ENCODE measurements around the gene CSTPP1. TPM values are rescaled to one million over a fixed set of nuclear protein-coding genes. Genes with fewer than 3 reads are reported as not detected.

Gene CSTPP1
- total RNA-seq, result 25.9 and 29.6 TPM in 2 replicates
- 38.2 and 43.1 TPM in 2 replicates for polyA plus RNA-seq
- 31.1 and 35.2 TPM in 2 replicates for polyA plus RNA-seq (2011; cell fraction: cytosol; rRNA removed)
- 29.5 and 33.9 TPM in 2 replicates for polyA plus RNA-seq (2011; cell fraction: nucleus; rRNA removed)
- 26.3 and 29.7 TPM in 2 replicates for polyA plus RNA-seq (2012)
- 42.3 and 47.9 TPM in 2 replicates for polyA minus RNA-seq
- polyA minus RNA-seq (2011; cell fraction: cytosol; rRNA and poly(A)+ RNA removed), result 51.9 TPM
- polyA minus RNA-seq (2011; cell fraction: nucleus; rRNA and poly(A)+ RNA removed), result 41.2 and 59.1 TPM in 2 replicates
- percentile 69 among the genes with signal in this experiment for Bru-seq, nascent RNA
- BruChase-seq, experiment 1, labeled RNA remaining after a 6-hour chase, result percentile 61 among the genes with signal in this experiment
- BruChase-seq, experiment 2, labeled RNA remaining after a 2-hour chase, result percentile 70 among the genes with signal in this experiment
- long read RNA-seq, transcript C11orf49-207 (8 exons, 1,527 nt), result minor isoform, 10 of 151 reads
- long read RNA-seq, transcript C11orf49-223 (1 exons, 2,141 nt), result minor isoform, 27 of 151 reads
- long read RNA-seq, transcript C11orf49-204 (8 exons, 1,916 nt), result minor isoform, 6 of 151 reads
- long read RNA-seq, transcript C11orf49-201 (9 exons, 1,645 nt), result major isoform, 54 of 151 reads
- long read RNA-seq, partial matches to known transcripts, result 17 of 151 reads
- long read RNA-seq, other reads (novel, unspliced or antisense), result 30 of 151 reads

- Histone ChIP-seq H3K9ac (replicated peaks; ENCODE audit: extremely low read depth, insufficient read depth, low read length) (peak within 1 kb of the TSS; percentile 38), H3K27ac (ENCODE audit: insufficient read depth, low read depth, low read length) (no peak within 1 kb of the TSS), H4K20me1 (replicated peaks; ENCODE audit: control insufficient read depth, extremely low read depth, insufficient read depth, low read length) (no peaks in the 10 kb centered on the region), H3K4me2 (ENCODE audit: insufficient read depth, low read length) (peak within 1 kb of the TSS; percentile 81), H3K9me1 (replicated peaks; ENCODE audit: control insufficient read depth, extremely low read depth, insufficient read depth, low read length) (no peaks in the 10 kb centered on the region), H3K9me3 (replicated peaks; ENCODE audit: control insufficient read depth, insufficient read depth, low read length) (no peaks in the 10 kb centered on the region), H3K27me3 (ENCODE audit: control insufficient read depth in 2 of 2, insufficient read depth in 2 of 2, low read length in 2 of 2) (peaks cover 0 to 2% of the 10 kb centered on the region in 2 experiments), H3K4me3 (replicated peaks in 1 of 3; ENCODE audit: insufficient read depth in 1 of 3, low read depth in 1 of 3, low read length in 3 of 3) (peak within 1 kb of the TSS; percentile 30 to 80 (median 75)), H2AFZ (ENCODE audit: low read depth, low read length) (peak within 1 kb of the TSS; percentile 89), H3K36me3 (ENCODE audit: control insufficient read depth in 2 of 2, extremely low read depth in 1 of 2, insufficient read depth in 2 of 2, low read length in 2 of 2) (no peaks in the 10 kb centered on the region), H3K79me2 (ENCODE audit: control insufficient read depth, insufficient read depth, low read length) (no peaks in the 10 kb centered on the region), H3K4me1 (ENCODE audit: control insufficient read depth, extremely low read depth, insufficient read depth, low read length) (peaks cover 4% of the 10 kb centered on the region)
- TF ChIP-seq MYC (IDR thresholded peaks at IDR 0.05; ENCODE audit: low read depth, low read length) (peak; percentile 23), JUN (IDR thresholded peaks at IDR 0.05; ENCODE audit: borderline replicate concordance, insufficient read depth, insufficient read length, low read depth) (no peak), EZH2 (IDR thresholded peaks at IDR 0.05; ENCODE audit: borderline replicate concordance, low read depth, low read length, severe bottlenecking) (no peak), MAX (IDR thresholded peaks at IDR 0.05; ENCODE audit: insufficient read depth, insufficient read length) (no peak), POLR2AphosphoS5 (IDR thresholded peaks at IDR 0.05; ENCODE audit: insufficient read depth, low read depth, low read length) (peak; percentile 77), POLR2A (IDR thresholded peaks at IDR 0.05; ENCODE audit: low read depth, low read length) (peak; percentile 58)
- ChIA-PET POLR2A (interaction anchor here (0.7 kb wide), 1 partner anchor 17 kb away, joined by 3 read pairs; no protein-coding TSS in a partner anchor), CTCF (interaction anchor here (0.5 to 1.5 kb wide), 9 partner anchors 9 to 225 kb away, joined by 3 to 6 read pairs (median 3); no protein-coding TSS in a partner anchor)
- intact Hi-C loops (cut with micrococcal nuclease), result no loop called here
- dilution Hi-C loops (cut with MboI; ENCODE audit: extremely low pct_ligation_motif_present, low sequenced_read_pairs), result no loop called here
- FAIRE-seq, result peak; percentile 89
- no TSS peak for BruUV-seq (replicated peaks)
- peak; percentile 84 for DNase-seq (ENCODE audit: low read depth, low spot score)
Observed at GRCh38 chr11:46936138-46937110, at the start of gene CSTPP1. Gene CSTPP1, plus strand, starts transcription at chr11:46936761. Its CDS starts 45 bp downstream, at chr11:46936806.

All from endothelial cell of umbilical vein (primary cell).